HG02610 (cell line): ENCODE measurements around the gene UBE2H.
"Not testable (repeated sequence)": the region's sequence is repeated elsewhere in the genome, so short reads cannot be mapped to it uniquely, and the experiment has no call there.

Source experiments
- ATAC-seq: cut with Tn5 transposase; IDR thresholded peaks from one replicate; pipeline ENCODE4 v1.9.1; 2021; ENCODE audit warnings: mild to moderate bottlenecking, moderate library complexity; ENCODE audit not compliant: unreplicated experiment

The UBE2H gene

GRCh38 chr7:129911790-129912189 lies 41.0 kb downstream of the UBE2H start:
- no peak for ATAC-seq

GRCh38 chr7:129909669-129910068 lies 43.1 kb downstream of the UBE2H start:
- no peak for ATAC-seq

- ATAC-seq: no peak
Observed at GRCh38 chr7:129908181-129908580, 44.6 kb downstream of the UBE2H start.

- no peak for ATAC-seq
Observed at GRCh38 chr7:129907122-129907736, 45.5 kb downstream of the UBE2H start.

GRCh38 chr7:129906700-129907099 lies 46.1 kb downstream of the UBE2H start:
- ATAC-seq: no peak

- peak; percentile 84 for ATAC-seq
Observed at GRCh38 chr7:129903935-129904334, 48.8 kb downstream of the UBE2H start.

GRCh38 chr7:129902788-129903422 lies 49.9 kb downstream of the UBE2H start:
- no peak for ATAC-seq

- ATAC-seq: no peak
Observed at GRCh38 chr7:129898502-129899160, 54.1 kb downstream of the UBE2H start.

GRCh38 chr7:129898007-129898406 lies 54.8 kb downstream of the UBE2H start:
- ATAC-seq: no peak

GRCh38 chr7:129896568-129897382 lies 56.0 kb downstream of the UBE2H start:
- no peak for ATAC-seq

- not testable (repeated sequence) for ATAC-seq
Observed at GRCh38 chr7:129894184-129894583, 58.6 kb downstream of the UBE2H start.

- ATAC-seq: no peak
Observed at GRCh38 chr7:129890090-129890489, 62.7 kb downstream of the UBE2H start.

- no peak for ATAC-seq
Observed at GRCh38 chr7:129889133-129889844, 63.5 kb downstream of the UBE2H start.

- no peak for ATAC-seq
Observed at GRCh38 chr7:129887865-129888264, 64.9 kb downstream of the UBE2H start.

GRCh38 chr7:129886818-129887186 lies 66.0 kb downstream of the UBE2H start:
- no peak for ATAC-seq

- no peak for ATAC-seq
Observed at GRCh38 chr7:129886167-129886817, 66.5 kb downstream of the UBE2H start.

- ATAC-seq: no peak
Observed at GRCh38 chr7:129884495-129884894, 68.3 kb downstream of the UBE2H start.

- ATAC-seq: no peak
Observed at GRCh38 chr7:129883151-129883550, 69.6 kb downstream of the UBE2H start.

- ATAC-seq: no peak
Observed at GRCh38 chr7:129882531-129882930, 70.2 kb downstream of the UBE2H start.

- no peak for ATAC-seq
Observed at GRCh38 chr7:129877146-129877792, 75.5 kb downstream of the UBE2H start.
